HCT116 (cell line): ENCODE data around the gene ITIH5. TPM values are rescaled to one million over a fixed set of nuclear protein-coding genes. Genes with fewer than 3 reads are reported as not detected.

Experiments
- ATAC-seq: fragments of 200-7000 bp; cut with Tn5 transposase; 2 replicates; pipeline ENCODE4 v1.9.1; 2020; ENCODE audit warnings: mild to moderate bottlenecking, moderate library complexity
- BruUV-seq: library from RNA; stranded (reverse); fragments of 400-500 nt; replicated peaks from 2 replicates; lab custom pipeline; 2021; lab: Mats Ljungman, UMichigan
- CTCF ChIA-PET: fragments of 300-600 bp; sonication (Branson Sonifier 250); formaldehyde crosslinking; loops from one replicate; lab custom pipeline; 2021; ENCODE audit warnings: antibody characterized with exemption; lab: Charles Lee
- POLR2A ChIA-PET: fragments of 300-600, 350-600 bp; sonication (Branson Sonifier 250); formaldehyde crosslinking; loops from one replicate; lab custom pipeline; 2021; ENCODE audit warnings: antibody characterized with exemption; lab: Charles Lee
- RAD21 ChIA-PET, 2 experiments: fragments of 300-600 bp; sonication (Branson Sonifier 250); formaldehyde crosslinking; loops; one replicate each; lab custom pipeline; 2023; ENCODE audit warnings: low total read pairs in 2 of 2; ENCODE audit not compliant: uncharacterized antibody in 2 of 2, unreplicated experiment in 2 of 2, low non-redundant PET in 1 of 2; lab: Charles Lee
- DNase-seq: peaks from one replicate; pipeline ENCODE4 v3.0.0-alpha.2; 2010; ENCODE audit warnings: low read depth, low spot score
- H2AFZ ChIP-seq: fragments of 200-600 bp; shearing (Covaris generic), sonication (generic); 2 replicates; pipeline ENCODE4 v1.6.1; 2017; ENCODE audit warnings: low read depth, mixed run types, mixed read lengths, antibody characterized with exemption, low read length; ENCODE audit not compliant: poor library complexity, severe bottlenecking
- H3K27ac ChIP-seq: 2 replicates; pipeline ENCODE4 v1.5.1; 2012; ENCODE audit warnings: low read depth, low read length
- H3K27me3 ChIP-seq: fragments of 200-600 bp; sonication (generic); 2 replicates; pipeline ENCODE4 v1.6.1; 2016; ENCODE audit warnings: mixed run types, low read length, mixed read lengths; ENCODE audit not compliant: insufficient read depth
- H3K36me3 ChIP-seq, 2 experiments: fragments of 200-500 bp in 1 of 2; fragments of 200-600 bp in 1 of 2; sonication (Bioruptor generic) in 1 of 2; sonication (generic) in 1 of 2; 2 replicates each; pipeline versions ENCODE4 v1.5.1 to v1.6.1; 2014 to 2016; ENCODE audit warnings: low read length in 2 of 2, inconsistent platforms in 1 of 2, mixed read lengths in 1 of 2, mixed run types in 1 of 2; ENCODE audit not compliant: insufficient read depth in 2 of 2, control insufficient read depth in 1 of 2
- H3K4me1 ChIP-seq, 2 experiments: fragments of 200-600 bp in 1 of 2; sonication (generic) in 1 of 2; 2 replicates each; pipeline versions ENCODE4 v1.5.1 to v1.6.1; 2012 to 2017; ENCODE audit warnings: low read length in 2 of 2, inconsistent platforms in 1 of 2, mild to moderate bottlenecking in 1 of 2, mixed read lengths in 1 of 2, mixed run types in 1 of 2, moderate library complexity in 1 of 2; ENCODE audit not compliant: insufficient read depth in 2 of 2, control insufficient read depth in 1 of 2
- H3K4me2 ChIP-seq: fragments of 200-600 bp; sonication (generic); 2 replicates; pipeline ENCODE4 v1.6.1; 2017; ENCODE audit warnings: mixed run types, low read length, mixed read lengths
- H3K4me3 ChIP-seq, 2 experiments: fragments of 200-600 bp in 1 of 2; sonication (generic) in 1 of 2; replicated peaks in 1 of 2; 2 replicates each; pipeline ENCODE4 v1.5.1; 2011 to 2016; ENCODE audit warnings: low read length in 2 of 2, control low read depth in 1 of 2, low read depth in 1 of 2, mild to moderate bottlenecking in 1 of 2, mixed read lengths in 1 of 2, mixed run types in 1 of 2
- H3K79me2 ChIP-seq: fragments of 200-600 bp; sonication (generic); 2 replicates; pipeline ENCODE4 v1.6.1; 2017; ENCODE audit warnings: mild to moderate bottlenecking, mixed run types, low read length, moderate library complexity, mixed read lengths; ENCODE audit not compliant: insufficient read depth
- H3K9ac ChIP-seq: fragments of 200-600 bp; sonication (generic); 2 replicates; pipeline ENCODE4 v1.6.1; 2016; ENCODE audit warnings: low read length, mixed read lengths
- H3K9me2 ChIP-seq: fragments of 200-600 bp; sonication (generic), shearing (Covaris generic); 2 replicates; pipeline ENCODE4 v1.6.1; 2017; ENCODE audit warnings: mixed run types, mild to moderate bottlenecking, moderate library complexity; ENCODE audit not compliant: insufficient read depth
- H3K9me3 ChIP-seq, 2 experiments: fragments of 200-500 bp in 1 of 2; fragments of 200-600 bp in 1 of 2; sonication (Bioruptor generic) in 1 of 2; sonication (generic) in 1 of 2; 2 replicates each; pipeline ENCODE4 v1.6.1; 2014 to 2017; ENCODE audit warnings: low read length in 2 of 2, mixed read lengths in 2 of 2, inconsistent platforms in 1 of 2, low read depth in 1 of 2, mild to moderate bottlenecking in 1 of 2, mixed run types in 1 of 2, moderate library complexity in 1 of 2; ENCODE audit not compliant: control insufficient read depth in 1 of 2, insufficient read depth in 1 of 2
- H4K20me1 ChIP-seq: fragments of 200-600 bp; sonication (generic), shearing (Covaris generic); 2 replicates; pipeline ENCODE4 v1.6.1; 2017; ENCODE audit warnings: mixed run types, mild to moderate bottlenecking, moderate library complexity; ENCODE audit not compliant: insufficient read depth
- CBX3 ChIP-seq: IDR thresholded peaks from 2 replicates; pipeline ENCODE4 v1.6.1; 2012; ENCODE audit warnings: low read depth
- CEBPB ChIP-seq: IDR thresholded peaks from 2 replicates; pipeline ENCODE4 v1.6.1; 2012; ENCODE audit warnings: low read depth
- ELF1 ChIP-seq: IDR thresholded peaks from 2 replicates; pipeline ENCODE4 v1.6.1; 2012; ENCODE audit warnings: low read depth, borderline replicate concordance
- EZH2 ChIP-seq: fragments of 200-600 bp; sonication (generic); IDR thresholded peaks from 2 replicates; pipeline ENCODE4 v1.6.1; 2017; ENCODE audit warnings: antibody characterized with exemption, mixed run types
- JUND ChIP-seq: IDR thresholded peaks from 2 replicates; pipeline ENCODE4 v1.6.1; 2012
- POLR2A ChIP-seq: IDR thresholded peaks from 2 replicates; pipeline ENCODE4 v1.7.0; 2011; ENCODE audit warnings: borderline replicate concordance; ENCODE audit not compliant: insufficient read depth, insufficient read length; ENCODE audit errors: extremely low read depth
- POLR2AphosphoS5 ChIP-seq: IDR thresholded peaks from 2 replicates; pipeline ENCODE4 v1.6.1; 2011; ENCODE audit warnings: mild to moderate bottlenecking, low read depth, low read length, moderate library complexity
- RAD21 ChIP-seq: IDR thresholded peaks from 2 replicates; pipeline ENCODE4 v1.6.1; 2012; ENCODE audit warnings: low read depth, mild to moderate bottlenecking
- SIN3A ChIP-seq: IDR thresholded peaks from 2 replicates; pipeline ENCODE4 v1.6.1; 2012; ENCODE audit warnings: low read depth
- SRF ChIP-seq: IDR thresholded peaks from 2 replicates; pipeline ENCODE4 v1.6.1; 2012; ENCODE audit warnings: low read depth
- TCF7L2 ChIP-seq: IDR thresholded peaks from 2 replicates; pipeline ENCODE4 v1.7.0; 2011; ENCODE audit warnings: borderline replicate concordance, inconsistent platforms; ENCODE audit not compliant: insufficient read depth, insufficient read length; ENCODE audit errors: extremely low read depth
- YY1 ChIP-seq: IDR thresholded peaks from 2 replicates; pipeline ENCODE4 v1.6.1; 2011; ENCODE audit warnings: low read length, low read depth, moderate library complexity, mild to moderate bottlenecking; ENCODE audit not compliant: insufficient replicate concordance; ENCODE audit errors: extremely low read depth
- ZFX ChIP-seq: fragments of 450-650 bp; IDR thresholded peaks from 2 replicates; pipeline ENCODE4 v1.6.1; 2017
- ZNF274 ChIP-seq: fragments of 200-500 bp; sonication (Bioruptor generic); IDR thresholded peaks from 2 replicates; pipeline ENCODE4 v1.6.1; 2014; ENCODE audit warnings: mild to moderate bottlenecking, low read depth, low read length, inconsistent platforms
- intact Hi-C: fragments of 100-400 bp; cut with micrococcal nuclease; formaldehyde crosslinking; loops from 2 replicates; pipeline ENCODE4 v1.10.0; 2022
- total RNA-seq: library from RNA; stranded (reverse); gene quantifications from one replicate; pipeline ENCODE4 v1.2.1, GENCODE V29; 2021; ENCODE audit not compliant: unreplicated experiment
- TF ChIP-seq, protein P1 (sequence below): IDR thresholded peaks from 2 replicates; pipeline ENCODE4 v1.6.1; 2012
- TF ChIP-seq, protein P2 (sequence below): IDR thresholded peaks from 2 replicates; pipeline ENCODE4 v1.6.1; 2011; ENCODE audit warnings: mild to moderate bottlenecking, low read length, moderate library complexity; ENCODE audit not compliant: insufficient replicate concordance; ENCODE audit errors: extremely low read depth
- TF ChIP-seq, protein P3 (sequence below): IDR thresholded peaks from 2 replicates; pipeline ENCODE4 v1.6.1; 2012
- TF ChIP-seq, protein P4 (sequence below), 3 experiments: fragments of 200-600 bp in 1 of 3; sonication (generic) in 1 of 3; IDR thresholded peaks in 2 of 3; conservative IDR thresholded peaks in 1 of 3; 2 replicates each; pipeline ENCODE4 v1.5.1; 2012 to 2017; ENCODE audit warnings: low read depth in 2 of 3, low read length in 2 of 3, antibody characterized with exemption in 1 of 3, borderline replicate concordance in 1 of 3, control low read depth in 1 of 3, mild to moderate bottlenecking in 1 of 3, mixed read lengths in 1 of 3, mixed run types in 1 of 3, moderate library complexity in 1 of 3; ENCODE audit not compliant: insufficient read depth in 1 of 3

Gene ITIH5
- total RNA-seq, 1 experiment from 2014 or later: not detected

DNA sequence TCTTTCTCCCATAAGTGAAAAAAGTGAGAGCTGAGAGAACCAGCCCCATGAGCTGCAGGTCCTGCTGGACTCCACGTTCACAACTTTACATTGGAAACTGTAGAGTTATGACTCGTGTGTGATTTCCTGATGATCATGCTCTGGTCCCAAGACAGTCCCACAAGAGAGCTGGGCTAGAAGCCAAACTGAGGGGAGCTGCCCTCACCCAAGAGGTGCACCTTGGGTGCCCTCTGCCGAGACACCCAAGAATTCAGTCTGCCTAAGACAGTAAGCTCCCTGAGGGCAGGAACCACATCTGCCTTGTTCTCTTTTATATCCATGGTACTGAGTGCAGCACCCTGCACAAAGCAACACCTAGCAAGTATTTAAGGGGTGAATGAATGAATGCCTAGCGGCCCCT lies 143.1 kb downstream of the ITIH5 start (continued):
- TF ChIP-seq ELF1 (no peak), SIN3A (no peak), POLR2AphosphoS5 (no peak), CBX3 (no peak), YY1 (no peak)

DNA sequence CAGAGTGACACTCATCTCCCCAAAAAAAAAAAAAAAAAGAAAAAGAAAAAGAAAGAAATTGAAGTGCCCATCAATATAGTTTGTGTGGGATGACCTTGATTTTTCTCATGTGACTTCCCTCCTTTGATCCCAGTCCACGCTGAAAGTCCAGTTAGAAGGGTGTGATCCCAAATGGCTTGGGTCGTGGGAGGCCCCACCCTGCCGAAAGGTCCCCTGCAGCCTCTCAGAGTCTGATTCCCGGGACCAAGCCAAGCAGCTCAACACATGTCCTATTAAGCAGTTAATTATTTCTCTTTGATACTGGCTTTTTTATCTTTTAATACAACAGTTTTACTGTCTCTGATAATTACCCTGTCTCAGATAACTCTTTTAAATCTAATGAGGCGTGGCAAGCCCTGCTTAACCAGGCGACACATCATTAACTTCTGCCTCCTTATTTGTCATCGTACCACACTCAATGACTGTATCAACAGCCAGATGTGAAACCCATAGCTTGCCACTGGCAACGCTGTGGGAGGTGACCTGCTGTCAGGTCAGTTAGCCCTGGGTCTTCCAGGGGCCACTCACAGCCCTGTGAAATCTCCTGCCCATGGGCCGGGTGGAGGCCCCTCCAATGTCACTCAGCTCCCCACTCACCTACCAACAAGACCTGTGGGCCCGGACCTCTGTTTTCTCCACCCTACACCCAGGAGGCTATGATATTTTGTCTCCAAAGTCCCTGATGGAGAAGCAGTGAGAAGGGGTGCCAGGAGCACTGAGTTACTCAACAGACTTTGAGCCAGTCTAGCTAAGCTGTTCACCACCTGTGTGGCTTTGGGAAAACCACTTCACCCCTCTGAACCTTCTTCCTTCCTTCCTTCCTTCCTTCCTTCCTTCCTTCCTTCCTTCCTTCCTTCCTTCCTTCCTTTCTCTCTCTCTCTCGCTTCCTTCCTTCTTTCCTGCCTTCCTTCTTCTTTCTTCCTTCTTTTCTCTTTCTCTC lies 146.0 kb downstream of the ITIH5 start:
- TF ChIP-seq POLR2AphosphoS5 (no peak), EZH2 (no peak), CEBPB (no peak), TCF7L2 (no peak), ZNF274 (no peak), SIN3A (no peak), POLR2A (no peak), SRF (no peak), ZFX (no peak), ELF1 (no peak), JUND (no peak), RAD21 (no peak), YY1 (no peak), CBX3 (no peak)
- TF ChIP-seq, protein P1, sequence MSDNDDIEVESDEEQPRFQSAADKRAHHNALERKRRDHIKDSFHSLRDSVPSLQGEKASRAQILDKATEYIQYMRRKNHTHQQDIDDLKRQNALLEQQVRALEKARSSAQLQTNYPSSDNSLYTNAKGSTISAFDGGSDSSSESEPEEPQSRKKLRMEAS: no peak
- TF ChIP-seq, protein P2, sequence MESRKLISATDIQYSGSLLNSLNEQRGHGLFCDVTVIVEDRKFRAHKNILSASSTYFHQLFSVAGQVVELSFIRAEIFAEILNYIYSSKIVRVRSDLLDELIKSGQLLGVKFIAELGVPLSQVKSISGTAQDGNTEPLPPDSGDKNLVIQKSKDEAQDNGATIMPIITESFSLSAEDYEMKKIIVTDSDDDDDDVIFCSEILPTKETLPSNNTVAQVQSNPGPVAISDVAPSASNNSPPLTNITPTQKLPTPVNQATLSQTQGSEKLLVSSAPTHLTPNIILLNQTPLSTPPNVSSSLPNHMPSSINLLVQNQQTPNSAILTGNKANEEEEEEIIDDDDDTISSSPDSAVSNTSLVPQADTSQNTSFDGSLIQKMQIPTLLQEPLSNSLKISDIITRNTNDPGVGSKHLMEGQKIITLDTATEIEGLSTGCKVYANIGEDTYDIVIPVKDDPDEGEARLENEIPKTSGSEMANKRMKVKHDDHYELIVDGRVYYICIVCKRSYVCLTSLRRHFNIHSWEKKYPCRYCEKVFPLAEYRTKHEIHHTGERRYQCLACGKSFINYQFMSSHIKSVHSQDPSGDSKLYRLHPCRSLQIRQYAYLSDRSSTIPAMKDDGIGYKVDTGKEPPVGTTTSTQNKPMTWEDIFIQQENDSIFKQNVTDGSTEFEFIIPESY: no peak
- TF ChIP-seq, protein P3, sequence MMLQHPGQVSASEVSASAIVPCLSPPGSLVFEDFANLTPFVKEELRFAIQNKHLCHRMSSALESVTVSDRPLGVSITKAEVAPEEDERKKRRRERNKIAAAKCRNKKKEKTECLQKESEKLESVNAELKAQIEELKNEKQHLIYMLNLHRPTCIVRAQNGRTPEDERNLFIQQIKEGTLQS: no peak
- TF ChIP-seq, protein P4, sequence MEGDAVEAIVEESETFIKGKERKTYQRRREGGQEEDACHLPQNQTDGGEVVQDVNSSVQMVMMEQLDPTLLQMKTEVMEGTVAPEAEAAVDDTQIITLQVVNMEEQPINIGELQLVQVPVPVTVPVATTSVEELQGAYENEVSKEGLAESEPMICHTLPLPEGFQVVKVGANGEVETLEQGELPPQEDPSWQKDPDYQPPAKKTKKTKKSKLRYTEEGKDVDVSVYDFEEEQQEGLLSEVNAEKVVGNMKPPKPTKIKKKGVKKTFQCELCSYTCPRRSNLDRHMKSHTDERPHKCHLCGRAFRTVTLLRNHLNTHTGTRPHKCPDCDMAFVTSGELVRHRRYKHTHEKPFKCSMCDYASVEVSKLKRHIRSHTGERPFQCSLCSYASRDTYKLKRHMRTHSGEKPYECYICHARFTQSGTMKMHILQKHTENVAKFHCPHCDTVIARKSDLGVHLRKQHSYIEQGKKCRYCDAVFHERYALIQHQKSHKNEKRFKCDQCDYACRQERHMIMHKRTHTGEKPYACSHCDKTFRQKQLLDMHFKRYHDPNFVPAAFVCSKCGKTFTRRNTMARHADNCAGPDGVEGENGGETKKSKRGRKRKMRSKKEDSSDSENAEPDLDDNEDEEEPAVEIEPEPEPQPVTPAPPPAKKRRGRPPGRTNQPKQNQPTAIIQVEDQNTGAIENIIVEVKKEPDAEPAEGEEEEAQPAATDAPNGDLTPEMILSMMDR (IDR thresholded peaks at IDR 0.05 in 2 of 3, conservative IDR thresholded peaks at IDR 0.05 in 1 of 3; ENCODE audit: borderline replicate concordance in 1 of 3, insufficient read depth in 1 of 3, low read depth in 2 of 3, low read length in 2 of 3): no peak
- TF ChIP-seq, all 23 proteins: peak for 0
- Histone ChIP-seq H3K4me3 (no peak overlapping the region), H3K4me2 (no peak overlapping the region), H3K9me2 (no peaks in the 10 kb centered on the region), H2AFZ (no peak overlapping the region), H3K79me2 (no peaks in the 10 kb centered on the region), H3K27me3 (no peaks in the 10 kb centered on the region), H3K36me3 (no peaks in the 10 kb centered on the region), H3K9me3 (no peaks in the 10 kb centered on the region), H3K27ac (no peak overlapping the region), H4K20me1 (no peaks in the 10 kb centered on the region), H3K9ac (no peak overlapping the region), H3K4me1 (no peaks in the 10 kb centered on the region)
- ChIA-PET RAD21 (no interaction called here), POLR2A (no interaction called here), CTCF (interaction anchor here (0.7 kb wide), 1 partner anchor 1782 kb away, joined by 4 read pairs; no protein-coding TSS in a partner anchor)
- BruUV-seq: no TSS peak
- ATAC-seq: no peak
- intact Hi-C loops: loop anchor here (10.0 kb wide), 1 partner anchor 234 kb away; no protein-coding TSS in a partner anchor
- no peak for DNase-seq
